Measurements from ENCODE around the gene KRTAP16-1. TPM values are rescaled to one million over a fixed set of nuclear protein-coding genes. Genes with fewer than 3 reads are reported as not detected.

The KRTAP16-1 gene
- total RNA-seq, 2 donors from 2014 or later: not detected

GRCh38 chr17:41333098-41333497, 24.0 kb upstream of the KRTAP16-1 start:
- no peak for DNase-seq (ENCODE audit: low spot score)
- intact Hi-C loops (cut with DNase I): no loop called here

- intact Hi-C loops (cut with DNase I): no loop called here
- DNase-seq (ENCODE audit: low spot score): no peak
Observed at GRCh38 chr17:41332239-41332638, 23.1 kb upstream of the KRTAP16-1 start.

DNA sequence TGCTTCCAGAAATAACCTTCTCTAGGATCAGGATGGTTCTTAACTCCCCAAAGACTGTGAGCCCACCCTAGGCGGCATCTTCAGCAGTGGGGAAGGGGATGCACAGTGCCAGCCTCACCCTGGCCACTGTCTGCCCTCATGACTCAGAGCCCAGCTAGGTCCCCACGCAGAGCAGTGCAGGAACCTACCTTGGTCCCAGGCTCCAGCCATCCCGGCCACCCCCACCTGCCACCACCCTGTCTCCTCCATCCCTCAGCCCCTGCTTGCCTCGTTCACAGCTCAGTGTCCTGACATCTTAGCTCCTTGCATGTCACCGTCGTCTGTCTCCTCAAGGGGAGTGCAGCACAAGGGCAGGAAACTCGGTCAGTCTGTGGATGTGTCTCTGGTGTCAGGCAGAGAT, 22.5 kb upstream of the KRTAP16-1 start:
- intact Hi-C loops (cut with DNase I): no loop called here
- no peak for DNase-seq (ENCODE audit: low spot score)

- intact Hi-C loops (cut with DNase I): loop anchor here (10.0 kb wide), 2 partner anchors 345 to 425 kb away; partner anchors contain the start of gene KRT40 (in 1 of the 2)
- DNase-seq (ENCODE audit: low spot score): no peak
Observed at GRCh38 chr17:41329279-41329948, 20.3 kb upstream of the KRTAP16-1 start.

DNA sequence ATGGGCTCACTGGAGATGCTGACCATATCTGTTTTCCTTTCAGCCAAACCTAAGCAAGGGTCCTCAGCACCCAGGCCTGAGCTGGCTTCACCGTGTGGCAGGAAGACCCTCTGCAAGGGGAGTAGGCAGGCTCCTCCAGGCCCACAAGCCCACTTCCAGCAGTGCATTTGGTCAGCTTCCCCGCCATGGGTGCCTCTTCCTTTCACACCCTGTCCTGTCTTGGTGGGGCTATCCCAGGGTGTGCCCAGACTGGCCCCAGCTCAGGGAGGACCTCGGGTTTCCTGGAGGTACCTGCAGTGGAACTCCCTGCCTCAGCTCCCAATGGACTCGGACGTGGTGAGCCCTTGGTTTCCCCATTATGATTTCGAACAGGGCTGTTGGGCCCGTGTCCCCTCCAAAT, 19.1 kb upstream of the KRTAP16-1 start:
- DNase-seq (ENCODE audit: low spot score): no peak
- intact Hi-C loops (cut with DNase I): loop anchor here (10.0 kb wide), 2 partner anchors 343 to 423 kb away; partner anchors contain the start of gene KRT40 (in 1 of the 2)

DNA sequence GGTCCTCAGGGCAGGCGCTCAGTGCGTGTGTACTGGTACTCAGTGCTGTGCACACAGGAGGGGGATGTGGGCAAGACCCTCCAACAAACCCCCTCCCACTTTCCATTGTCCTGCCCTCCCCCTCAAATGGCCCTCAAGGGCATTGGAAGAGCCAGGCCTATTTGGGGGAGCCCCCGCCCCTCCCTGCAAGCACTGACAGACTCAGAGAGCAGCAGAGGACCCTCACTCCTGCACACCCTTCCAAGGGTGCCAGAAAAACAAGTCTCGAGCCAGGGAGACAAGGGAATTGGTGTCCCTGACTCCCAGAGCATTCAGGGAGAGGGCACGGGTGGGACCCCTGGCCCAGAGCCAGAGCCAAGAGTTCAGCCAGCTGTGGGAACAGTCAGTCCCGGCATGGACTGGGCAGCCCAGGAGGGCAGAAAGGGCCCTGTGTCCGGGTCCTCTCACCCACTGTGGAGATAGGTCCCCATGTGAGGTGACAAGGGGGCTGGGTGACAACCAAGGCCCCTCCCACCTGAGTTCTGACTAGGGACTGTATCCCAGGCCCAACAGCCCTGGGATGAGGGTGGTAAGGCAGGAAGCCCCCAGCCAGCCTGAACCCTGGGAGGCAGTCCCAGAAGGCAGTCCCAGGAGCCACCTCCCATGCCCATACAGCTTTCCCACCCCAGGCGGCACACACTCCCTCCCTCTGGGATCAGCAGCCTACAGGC, 18.5 kb upstream of the KRTAP16-1 start:
- no peak for DNase-seq (ENCODE audit: low spot score)
- intact Hi-C loops (cut with DNase I): loop anchor here (10.0 kb wide), 2 partner anchors 343 to 423 kb away; partner anchors contain the start of gene KRT40 (in 1 of the 2)

- intact Hi-C loops (cut with DNase I): loop anchor here (10.0 kb wide), 2 partner anchors 342 to 422 kb away; partner anchors contain the start of gene KRT40 (in 1 of the 2)
- DNase-seq (ENCODE audit: low spot score): no peak
Observed at GRCh38 chr17:41326173-41327145, 17.4 kb upstream of the KRTAP16-1 start.

DNA sequence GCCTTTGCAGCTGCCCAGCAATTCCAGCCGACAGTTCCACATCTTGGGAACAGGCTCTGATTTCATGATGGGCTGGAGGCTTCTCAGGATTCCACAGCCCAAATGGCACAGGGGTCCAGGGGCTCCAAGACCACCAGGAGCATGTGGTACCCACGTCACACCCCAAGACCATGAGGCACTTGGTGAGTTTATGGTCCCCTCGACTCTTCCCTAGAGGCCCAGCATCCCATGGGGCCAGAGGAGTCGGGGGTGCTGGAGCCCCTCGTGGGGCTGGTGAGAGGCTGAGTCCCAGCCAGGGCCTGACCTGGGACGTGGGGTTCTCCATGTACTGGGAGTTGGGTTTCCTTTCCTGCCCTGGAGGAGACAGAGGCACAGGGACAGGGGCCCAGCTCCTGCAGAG, 16.5 kb upstream of the KRTAP16-1 start:
- no peak for DNase-seq (ENCODE audit: low spot score)
- intact Hi-C loops (cut with DNase I): loop anchor here (10.0 kb wide), 2 partner anchors 341 to 421 kb away; partner anchors contain the start of gene KRT40 (in 1 of the 2)

DNA sequence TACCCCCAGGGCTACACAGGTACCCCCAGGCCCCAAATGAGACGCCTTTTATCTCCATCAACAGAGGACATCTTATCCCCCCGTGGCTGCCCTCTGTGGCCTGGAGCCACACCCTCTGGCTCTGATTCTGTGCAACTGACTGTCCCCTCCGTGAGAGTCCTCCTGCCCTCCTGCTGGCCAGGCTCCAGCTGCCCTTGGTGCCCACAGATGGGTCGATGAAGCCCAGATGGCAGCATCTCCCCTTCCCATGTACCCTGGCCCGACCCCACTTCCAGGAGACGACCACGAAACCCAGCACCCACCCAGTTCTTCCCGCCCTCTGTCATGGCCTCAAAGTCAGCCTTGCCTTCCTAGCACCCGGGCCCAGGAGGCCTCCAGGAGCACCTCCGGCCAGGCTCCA, 16.0 kb upstream of the KRTAP16-1 start:
- intact Hi-C loops (cut with DNase I): loop anchor here (10.0 kb wide), 2 partner anchors 340 to 420 kb away; partner anchors contain the start of gene KRT40 (in 1 of the 2)
- DNase-seq (ENCODE audit: low spot score): no peak

GRCh38 chr17:41324180-41325075, 15.3 kb upstream of the KRTAP16-1 start:
- peak; percentile 55 for DNase-seq (ENCODE audit: low spot score)
- intact Hi-C loops (cut with DNase I): loop anchor here (10.0 kb wide), 2 partner anchors 340 to 420 kb away; partner anchors contain the start of gene KRT40 (in 1 of the 2)

GRCh38 chr17:41322903-41323895, 14.1 kb upstream of the KRTAP16-1 start:
- DNase-seq (ENCODE audit: low spot score): peak; percentile 57

DNA sequence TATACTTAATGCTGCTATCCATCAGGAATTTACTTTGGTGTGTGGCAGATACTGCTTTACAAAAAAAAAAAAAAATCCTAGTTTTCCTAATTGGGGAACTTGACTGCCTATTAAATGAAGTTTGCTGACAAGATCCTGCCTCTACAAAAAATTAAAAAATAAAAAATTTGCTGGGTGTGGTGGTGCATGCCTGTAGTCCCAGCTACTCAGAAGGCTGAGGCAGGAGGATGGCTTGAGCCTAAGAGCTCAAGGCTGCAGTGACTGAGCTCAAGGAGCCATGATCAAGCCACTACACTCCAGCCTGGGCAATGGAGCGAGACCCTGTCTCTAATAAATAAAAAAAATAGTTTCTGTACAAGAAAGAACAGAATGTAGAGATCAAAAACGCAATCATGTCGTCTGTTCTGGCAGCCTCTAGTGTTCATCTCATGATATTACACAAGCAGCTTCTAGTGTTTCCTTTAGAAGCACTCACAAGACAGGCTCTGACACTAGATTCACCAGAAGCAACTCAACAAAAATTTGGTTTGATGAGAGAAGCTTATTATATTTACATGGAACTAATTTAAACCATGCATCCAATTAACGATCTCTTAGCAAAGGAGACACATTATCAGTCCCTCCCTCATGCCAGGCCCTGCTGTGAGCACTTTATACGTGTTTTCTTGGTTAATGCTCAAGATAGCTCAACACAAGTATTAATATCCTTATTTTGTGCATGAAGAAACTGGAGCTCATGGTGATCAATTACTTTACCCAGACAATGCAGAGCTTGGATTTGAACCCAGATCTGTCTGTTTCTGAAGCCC, 13.2 kb upstream of the KRTAP16-1 start:
- intact Hi-C loops (cut with DNase I): loop anchor here (1.0 to 10.0 kb wide), 3 partner anchors 23 to 417 kb away; partner anchors contain the start of gene KRT40 (in 1 of the 2)
- DNase-seq (ENCODE audit: low spot score): no peak

More at GRCh38 chr17:41322903-41323895, 14.1 kb upstream of the KRTAP16-1 start:
- intact Hi-C loops (cut with DNase I): loop anchor here (1.0 to 10.0 kb wide), 3 partner anchors 24 to 418 kb away; partner anchors contain the start of gene KRT40 (in 1 of the 2)

GRCh38 chr17:41318231-41318630, 9.1 kb upstream of the KRTAP16-1 start:
- intact Hi-C loops (cut with DNase I): no loop called here
- DNase-seq (ENCODE audit: low spot score): no peak

- intact Hi-C loops (cut with DNase I): no loop called here
- DNase-seq (ENCODE audit: low spot score): no peak
Observed at GRCh38 chr17:41315814-41316445, 6.8 kb upstream of the KRTAP16-1 start.

DNA sequence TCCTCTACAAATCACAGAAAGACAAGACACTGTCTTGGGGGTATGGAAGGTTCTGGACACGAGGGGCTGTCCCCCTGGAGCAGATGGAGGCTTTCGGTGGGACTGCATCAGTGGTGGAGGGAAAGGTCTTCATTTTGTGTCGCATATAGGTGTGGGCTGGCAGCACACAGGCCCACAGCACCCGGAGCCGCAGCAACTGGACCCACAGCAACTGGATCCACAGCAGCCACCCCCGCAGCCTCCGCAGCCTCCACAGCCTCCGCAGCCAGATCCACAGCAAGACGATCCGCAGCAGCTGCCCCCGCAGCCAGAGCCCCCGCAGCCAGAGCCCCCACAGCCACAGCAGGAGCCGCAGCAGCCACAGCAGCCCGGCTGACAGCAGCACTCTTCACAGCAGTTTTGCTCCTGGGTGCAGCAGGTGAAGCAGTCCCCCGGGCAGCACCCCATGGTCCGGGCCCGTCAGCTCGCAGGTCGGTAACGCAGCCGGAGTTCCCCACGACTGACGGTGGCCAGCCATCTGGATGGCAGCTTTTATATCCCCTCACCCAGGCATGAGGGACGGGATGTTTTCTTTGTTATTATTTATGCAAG, 6.2 kb upstream of the KRTAP16-1 start, which contains the start of gene KRTAP17-1:
Gene KRTAP17-1 (minus strand): TSS at position 507 of the 591 bp plus-strand sequence. CDS start 60 bp downstream, at position 447.
- intact Hi-C loops (cut with DNase I): no loop called here
- DNase-seq (ENCODE audit: low spot score): no peak

Data from posterior vena cava (tissue), 2 donors.